GM12875 (cell line): ENCODE measurements around the gene RIPPLY1.

Experiments used
- H3K4me3 ChIP-seq: one replicate; pipeline ENCODE4 v1.5.1; 2011; ENCODE audit warnings: low read depth, low read length, control low read depth
- TF ChIP-seq, protein P1 (sequence below): IDR thresholded peaks from 2 replicates; pipeline ENCODE4 v1.5.1; 2011; ENCODE audit warnings: low read depth, mild to moderate bottlenecking, control low read depth, inconsistent platforms, low read length, moderate library complexity, borderline replicate concordance; ENCODE audit not compliant: insufficient read depth

Gene RIPPLY1

DNA sequence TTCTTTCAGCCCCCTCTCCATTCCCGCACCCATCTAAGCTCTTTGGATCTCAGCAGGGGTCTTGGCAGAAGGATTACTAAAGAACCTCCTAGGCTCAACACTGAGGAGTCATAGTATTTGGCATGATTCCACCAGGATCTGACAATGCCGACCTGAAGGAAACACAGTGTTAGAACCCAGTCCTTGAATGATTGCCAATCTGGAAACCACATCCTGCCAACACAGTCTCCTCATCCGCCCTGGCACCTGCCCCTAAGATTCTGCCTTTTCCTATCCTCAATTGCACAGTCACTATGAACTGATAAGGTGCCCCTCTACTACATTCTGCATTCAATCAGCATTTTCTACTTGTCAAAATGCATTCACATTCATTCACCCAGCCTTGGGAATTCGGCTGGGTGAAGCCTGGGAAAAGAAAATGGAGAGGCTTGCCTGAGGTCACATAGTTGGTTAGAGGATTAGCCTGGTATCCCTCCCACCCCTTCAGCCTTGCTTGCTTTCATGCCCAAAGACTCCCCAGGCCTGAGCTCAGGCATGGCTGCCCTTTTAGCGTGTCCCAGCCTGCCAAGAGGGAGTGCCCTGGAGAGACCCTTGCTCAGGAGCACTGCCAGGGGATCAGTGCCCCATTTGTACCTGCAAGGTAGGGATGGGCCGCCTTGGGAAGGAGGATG lies 14.8 kb upstream of the RIPPLY1 start:
- TF ChIP-seq, protein P1, sequence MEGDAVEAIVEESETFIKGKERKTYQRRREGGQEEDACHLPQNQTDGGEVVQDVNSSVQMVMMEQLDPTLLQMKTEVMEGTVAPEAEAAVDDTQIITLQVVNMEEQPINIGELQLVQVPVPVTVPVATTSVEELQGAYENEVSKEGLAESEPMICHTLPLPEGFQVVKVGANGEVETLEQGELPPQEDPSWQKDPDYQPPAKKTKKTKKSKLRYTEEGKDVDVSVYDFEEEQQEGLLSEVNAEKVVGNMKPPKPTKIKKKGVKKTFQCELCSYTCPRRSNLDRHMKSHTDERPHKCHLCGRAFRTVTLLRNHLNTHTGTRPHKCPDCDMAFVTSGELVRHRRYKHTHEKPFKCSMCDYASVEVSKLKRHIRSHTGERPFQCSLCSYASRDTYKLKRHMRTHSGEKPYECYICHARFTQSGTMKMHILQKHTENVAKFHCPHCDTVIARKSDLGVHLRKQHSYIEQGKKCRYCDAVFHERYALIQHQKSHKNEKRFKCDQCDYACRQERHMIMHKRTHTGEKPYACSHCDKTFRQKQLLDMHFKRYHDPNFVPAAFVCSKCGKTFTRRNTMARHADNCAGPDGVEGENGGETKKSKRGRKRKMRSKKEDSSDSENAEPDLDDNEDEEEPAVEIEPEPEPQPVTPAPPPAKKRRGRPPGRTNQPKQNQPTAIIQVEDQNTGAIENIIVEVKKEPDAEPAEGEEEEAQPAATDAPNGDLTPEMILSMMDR = no peak
- no peak overlapping the region for H3K4me3 ChIP-seq

DNA sequence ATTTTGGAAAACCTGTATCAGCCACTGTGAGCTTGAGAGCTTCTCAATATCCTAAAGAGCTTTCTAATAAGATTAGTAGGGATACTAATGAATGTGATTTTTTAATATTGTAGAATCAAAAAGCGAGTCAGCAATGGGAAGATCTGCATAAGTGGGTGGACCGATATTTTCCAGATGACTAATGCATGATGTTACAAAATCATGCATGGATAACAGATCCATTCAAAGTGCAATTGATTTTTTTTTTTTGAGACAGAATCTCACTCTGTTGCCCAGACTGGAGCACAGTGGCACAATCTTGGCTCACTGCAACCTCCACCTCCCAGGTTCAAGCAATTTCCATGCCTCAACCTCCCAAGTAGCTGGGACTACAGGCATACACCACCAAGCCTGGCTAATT lies 9.7 kb upstream of the RIPPLY1 start:
- TF ChIP-seq, protein P1 = no peak
- no peak overlapping the region for H3K4me3 ChIP-seq

DNA sequence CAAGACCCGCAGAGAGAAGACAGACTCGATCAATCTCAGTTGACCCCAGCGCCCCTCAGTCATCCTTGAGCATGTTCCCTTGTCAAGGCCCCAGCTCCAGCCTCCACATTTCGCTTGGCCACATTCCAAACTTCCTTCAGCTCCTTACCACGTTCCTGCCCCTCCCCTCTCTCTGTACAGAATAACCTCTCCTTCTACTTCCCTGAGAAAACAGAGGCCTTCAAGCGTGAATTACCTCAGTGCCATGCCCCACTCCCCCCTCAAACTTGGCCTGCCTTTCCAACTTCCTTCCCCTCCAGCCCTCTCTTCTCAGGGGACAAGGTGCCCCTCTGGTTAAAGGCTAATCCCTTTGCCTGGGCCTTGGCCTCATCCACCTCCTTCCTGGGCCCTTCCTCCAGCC lies 3.2 kb upstream of the RIPPLY1 start:
- no peak overlapping the region for H3K4me3 ChIP-seq
- TF ChIP-seq, protein P1 = no peak

DNA sequence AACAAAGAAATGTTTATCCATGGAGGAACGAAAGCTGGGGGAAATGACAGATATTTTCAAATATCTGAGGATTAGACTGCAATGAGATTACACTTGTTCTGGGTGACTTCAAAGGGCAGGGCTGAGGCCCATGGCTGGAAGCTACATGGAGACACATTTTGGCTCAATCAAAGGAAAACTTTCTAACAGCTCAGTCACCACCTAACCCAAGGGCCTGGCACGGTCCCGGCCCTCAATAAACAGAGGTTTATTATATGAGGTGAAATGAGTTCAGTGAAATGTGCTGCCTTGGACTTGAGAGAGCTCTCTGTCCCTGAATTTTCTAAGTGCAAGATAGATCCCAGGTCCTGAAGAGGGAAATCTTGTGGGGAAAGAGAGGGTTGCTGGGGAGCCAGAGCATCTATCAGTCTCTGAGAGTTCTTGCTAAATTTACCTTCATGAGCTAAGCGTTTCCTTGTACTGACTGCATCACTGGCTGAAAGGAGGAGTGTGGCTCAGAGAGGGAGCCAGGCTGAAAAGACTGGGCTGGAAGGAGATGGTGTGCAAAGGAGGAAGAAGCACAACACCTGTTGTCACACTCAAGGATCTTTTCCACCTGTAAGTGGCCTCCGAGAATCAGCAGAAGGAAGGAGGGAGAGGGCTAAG lies 2.0 kb upstream of the RIPPLY1 start:
- TF ChIP-seq, protein P1 = no peak
- H3K4me3 ChIP-seq = no peak overlapping the region

DNA sequence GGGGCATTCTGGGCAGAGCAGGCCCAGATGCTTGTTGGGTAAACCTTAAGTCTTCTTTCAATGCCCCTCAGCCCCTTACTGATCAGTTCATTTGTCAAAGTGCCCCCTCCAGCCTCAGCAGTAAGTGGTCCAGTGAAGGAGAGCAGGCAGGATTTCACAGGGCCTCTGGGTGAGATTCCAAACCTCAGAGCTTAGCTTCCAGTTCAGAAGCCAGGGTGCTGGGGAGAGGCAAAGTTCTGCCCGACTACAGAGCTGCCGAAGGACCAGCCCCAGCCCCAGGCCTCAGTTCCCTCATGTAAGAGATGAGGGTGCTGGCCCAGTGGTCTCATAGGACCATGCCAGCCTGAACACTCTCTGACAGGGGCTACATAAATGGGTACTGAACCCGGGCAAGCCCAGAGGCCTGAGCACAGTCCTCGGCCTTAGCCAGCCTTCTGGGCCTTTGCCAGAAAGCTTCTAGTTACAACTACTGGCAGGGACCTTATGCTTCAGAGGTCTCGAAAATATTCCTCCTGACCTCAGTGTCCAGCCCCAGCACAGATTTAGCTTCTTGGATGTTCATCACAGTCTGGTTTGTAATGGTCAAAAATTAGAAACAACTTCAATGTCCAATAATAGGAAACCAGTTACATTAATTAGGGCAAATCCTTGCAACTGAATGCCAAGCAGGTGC lies 851 bp upstream of the RIPPLY1 start:
- TF ChIP-seq, protein P1 = no peak
- H3K4me3 ChIP-seq = no peak overlapping the region

DNA sequence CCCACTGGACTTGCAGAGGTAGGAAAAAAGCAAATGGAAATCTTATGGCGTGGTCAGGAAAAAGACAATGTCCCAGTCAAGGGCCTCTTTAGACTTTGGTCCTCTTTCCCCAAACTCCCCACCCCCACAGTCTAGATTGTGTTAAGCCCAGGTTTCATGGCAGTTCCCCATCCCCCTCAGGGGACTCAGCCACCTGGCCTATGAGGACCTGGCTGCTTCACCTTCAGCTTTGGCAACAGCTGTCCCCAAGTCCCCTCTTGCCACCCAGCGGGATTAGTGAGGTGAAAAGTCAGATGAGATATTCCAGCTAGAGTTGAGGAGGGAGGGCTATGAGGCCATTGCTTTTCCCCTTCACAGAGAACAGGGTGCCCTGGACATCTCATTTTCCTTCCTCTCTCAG lies 457 bp downstream of the RIPPLY1 start:
- TF ChIP-seq, protein P1 = no peak
- H3K4me3 ChIP-seq = no peak overlapping the region

DNA sequence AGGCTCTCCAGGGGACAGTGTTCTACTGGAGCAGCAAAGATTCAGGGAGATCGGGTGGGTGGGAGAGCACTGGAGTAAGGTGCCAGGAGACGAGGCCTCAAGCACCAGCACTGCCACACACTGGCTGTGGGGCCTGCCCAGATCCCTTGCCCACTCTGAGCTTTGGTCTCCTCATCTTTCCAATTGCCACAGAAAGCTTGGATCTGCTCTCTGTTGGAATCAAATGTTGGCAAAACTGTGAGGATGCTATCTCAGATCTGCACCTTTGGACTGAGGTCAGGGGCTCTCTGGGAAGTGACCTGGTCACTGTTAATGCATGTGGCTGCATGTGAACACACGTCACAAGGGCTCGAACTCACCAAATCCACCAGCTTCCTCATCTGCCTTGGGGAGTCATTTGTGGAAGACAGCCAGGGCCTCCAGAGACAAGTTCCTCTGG lies 1.3 kb downstream of the RIPPLY1 start:
- no peak overlapping the region for H3K4me3 ChIP-seq
- TF ChIP-seq, protein P1 = no peak
